PC-9 (cell line): ENCODE measurements around the gene ZFAND2B. TPM values are rescaled to one million over a fixed set of nuclear protein-coding genes. Genes with fewer than 3 reads are reported as not detected.

Source experiments
- BruUV-seq: library from RNA; stranded (reverse); fragments of 400-500 nt; replicated peaks from 2 replicates; lab custom pipeline; 2021; lab: Mats Ljungman, UMichigan
- CTCF ChIA-PET: fragments of 300-600 bp; sonication (Branson Sonifier 250); formaldehyde crosslinking; loops from one replicate; lab custom pipeline; 2022; ENCODE audit warnings: antibody characterized with exemption; lab: Charles Lee
- POLR2A ChIA-PET: fragments of 300-600 bp; sonication (Branson Sonifier 250); formaldehyde crosslinking; loops from one replicate; lab custom pipeline; 2022; ENCODE audit warnings: antibody characterized with exemption; ENCODE audit not compliant: unreplicated experiment; lab: Charles Lee
- DNase-seq, 2 experiments: peaks; one replicate each; pipeline versions ENCODE4 v3.0.0 to v3.0.0-alpha.2; 2015 to 2022; ENCODE audit warnings: mixed read lengths in 1 of 2
- H2AFZ ChIP-seq: fragments of 200-600 bp; sonication (generic); 2 replicates; pipeline ENCODE4 v1.8.1; 2017; ENCODE audit warnings: antibody characterized with exemption
- H3F3A ChIP-seq: fragments of 200-600 bp; sonication (generic); 2 replicates; pipeline ENCODE4 v1.8.1; 2017; ENCODE audit warnings: antibody characterized with exemption, mild to moderate bottlenecking, low read depth; ENCODE audit not compliant: insufficient read depth
- H3K27ac ChIP-seq: fragments of 200-600 bp; sonication (generic); 2 replicates; pipeline ENCODE4 v1.6.1; 2016; ENCODE audit warnings: mixed run types
- H3K27me3 ChIP-seq: fragments of 200-600 bp; sonication (generic); 2 replicates; pipeline ENCODE4 v1.6.1; 2016; ENCODE audit warnings: low read depth, mixed run types; ENCODE audit not compliant: insufficient read depth
- H3K36me3 ChIP-seq: fragments of 200-600 bp; sonication (generic); 2 replicates; pipeline ENCODE4 v1.6.1; 2016; ENCODE audit warnings: low read depth, mixed run types
- H3K4me1 ChIP-seq: fragments of 200-600 bp; sonication (generic); replicated peaks from 2 replicates; pipeline ENCODE4 v1.6.1; 2016; ENCODE audit warnings: mixed run types; ENCODE audit not compliant: insufficient read depth
- H3K4me2 ChIP-seq: fragments of 200-600 bp; sonication (generic); 2 replicates; pipeline ENCODE4 v1.6.1; 2017; ENCODE audit warnings: mixed run types
- H3K4me3 ChIP-seq: fragments of 200-600 bp; sonication (generic); 2 replicates; pipeline ENCODE4 v1.6.1; 2016; ENCODE audit warnings: mixed run types
- H3K79me2 ChIP-seq: fragments of 200-600 bp; sonication (generic); 2 replicates; pipeline ENCODE4 v1.6.1; 2017; ENCODE audit warnings: low read depth, mixed run types
- H3K9me2 ChIP-seq: fragments of 200-600 bp; sonication (generic); 2 replicates; pipeline ENCODE4 v1.8.1; 2017; ENCODE audit warnings: mild to moderate bottlenecking; ENCODE audit not compliant: insufficient read depth
- H3K9me3 ChIP-seq: fragments of 200-600 bp; sonication (generic); 2 replicates; pipeline ENCODE4 v1.8.1; 2016; ENCODE audit warnings: low read depth; ENCODE audit not compliant: insufficient read depth
- H4K20me1 ChIP-seq: fragments of 200-600 bp; sonication (generic); 2 replicates; pipeline ENCODE4 v1.8.1; 2017; ENCODE audit not compliant: insufficient read depth
- EZH2 ChIP-seq: fragments of 200-600 bp; sonication (generic); IDR thresholded peaks from 2 replicates; pipeline ENCODE4 v1.8.0; 2017; ENCODE audit warnings: antibody characterized with exemption, low read depth
- intact Hi-C: fragments of 100-400 bp; cut with micrococcal nuclease; formaldehyde crosslinking; loops from one replicate; pipeline ENCODE4 v1.10.0; 2022; ENCODE audit not compliant: unreplicated experiment
- total RNA-seq: library from RNA; stranded (reverse); gene quantifications from 2 replicates; pipeline ENCODE4 v1.2.3, GENCODE V29; 2021
- TF ChIP-seq, protein P1 (sequence below): fragments of 200-600 bp; sonication (generic); conservative IDR thresholded peaks from 2 replicates; pipeline ENCODE4 v1.6.1; 2017; ENCODE audit warnings: mixed run types, antibody characterized with exemption, mild to moderate bottlenecking, moderate library complexity

ZFAND2B gene
- total RNA-seq, 1 experiment from 2014 or later, result 24.6 TPM

DNA sequence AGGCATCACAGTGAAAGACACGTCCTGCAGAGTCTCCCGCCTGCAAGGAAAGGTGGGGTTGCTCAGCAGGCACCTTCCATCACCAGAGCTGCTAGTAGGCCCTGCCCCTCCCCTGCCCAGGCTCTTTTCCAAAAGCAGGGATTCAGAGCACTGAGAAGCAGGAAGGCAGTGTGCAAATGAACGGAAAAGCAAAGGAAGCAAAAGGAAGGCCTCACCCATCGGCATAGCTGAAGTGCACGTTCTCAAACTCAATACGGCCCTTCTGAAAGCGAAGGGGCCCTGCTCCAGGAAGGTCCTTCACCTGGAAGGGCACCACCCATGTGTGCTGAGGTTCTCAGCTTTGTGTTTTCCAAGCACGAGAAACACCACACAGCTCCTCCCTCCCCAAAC is 6.4 kb downstream of the ZFAND2B start:
- no peak for TF ChIP-seq EZH2
- TF ChIP-seq, protein P1, sequence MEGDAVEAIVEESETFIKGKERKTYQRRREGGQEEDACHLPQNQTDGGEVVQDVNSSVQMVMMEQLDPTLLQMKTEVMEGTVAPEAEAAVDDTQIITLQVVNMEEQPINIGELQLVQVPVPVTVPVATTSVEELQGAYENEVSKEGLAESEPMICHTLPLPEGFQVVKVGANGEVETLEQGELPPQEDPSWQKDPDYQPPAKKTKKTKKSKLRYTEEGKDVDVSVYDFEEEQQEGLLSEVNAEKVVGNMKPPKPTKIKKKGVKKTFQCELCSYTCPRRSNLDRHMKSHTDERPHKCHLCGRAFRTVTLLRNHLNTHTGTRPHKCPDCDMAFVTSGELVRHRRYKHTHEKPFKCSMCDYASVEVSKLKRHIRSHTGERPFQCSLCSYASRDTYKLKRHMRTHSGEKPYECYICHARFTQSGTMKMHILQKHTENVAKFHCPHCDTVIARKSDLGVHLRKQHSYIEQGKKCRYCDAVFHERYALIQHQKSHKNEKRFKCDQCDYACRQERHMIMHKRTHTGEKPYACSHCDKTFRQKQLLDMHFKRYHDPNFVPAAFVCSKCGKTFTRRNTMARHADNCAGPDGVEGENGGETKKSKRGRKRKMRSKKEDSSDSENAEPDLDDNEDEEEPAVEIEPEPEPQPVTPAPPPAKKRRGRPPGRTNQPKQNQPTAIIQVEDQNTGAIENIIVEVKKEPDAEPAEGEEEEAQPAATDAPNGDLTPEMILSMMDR, result no peak
- H3K79me2 ChIP-seq, result peaks cover 7% of the 10 kb centered on the region
- no peaks in the 10 kb centered on the region for H3K27me3 ChIP-seq
- ChIA-PET CTCF (no interaction called here), POLR2A (interaction anchor here (0.6 kb wide), 1 partner anchor 932 kb away, joined by 5 read pairs; no protein-coding TSS in a partner anchor)
- no peaks in the 10 kb centered on the region for H4K20me1 ChIP-seq
- no peak overlapping the region for H3K4me2 ChIP-seq
- H3K27ac ChIP-seq, result no peak overlapping the region
- intact Hi-C loops, result no loop called here
- no peaks in the 10 kb centered on the region for H3K36me3 ChIP-seq
- BruUV-seq, result no TSS peak
- peaks cover 1% of the 10 kb centered on the region; the same call in 1 of the 2 replicates for H3F3A ChIP-seq
- DNase-seq, result no peak
- peaks cover 16% of the 10 kb centered on the region for H3K4me1 ChIP-seq
- H3K4me3 ChIP-seq, result no peak overlapping the region
- no peaks in the 10 kb centered on the region for H3K9me2 ChIP-seq
- H2AFZ ChIP-seq, result no peak overlapping the region
- H3K9me3 ChIP-seq, result no peaks in the 10 kb centered on the region

DNA sequence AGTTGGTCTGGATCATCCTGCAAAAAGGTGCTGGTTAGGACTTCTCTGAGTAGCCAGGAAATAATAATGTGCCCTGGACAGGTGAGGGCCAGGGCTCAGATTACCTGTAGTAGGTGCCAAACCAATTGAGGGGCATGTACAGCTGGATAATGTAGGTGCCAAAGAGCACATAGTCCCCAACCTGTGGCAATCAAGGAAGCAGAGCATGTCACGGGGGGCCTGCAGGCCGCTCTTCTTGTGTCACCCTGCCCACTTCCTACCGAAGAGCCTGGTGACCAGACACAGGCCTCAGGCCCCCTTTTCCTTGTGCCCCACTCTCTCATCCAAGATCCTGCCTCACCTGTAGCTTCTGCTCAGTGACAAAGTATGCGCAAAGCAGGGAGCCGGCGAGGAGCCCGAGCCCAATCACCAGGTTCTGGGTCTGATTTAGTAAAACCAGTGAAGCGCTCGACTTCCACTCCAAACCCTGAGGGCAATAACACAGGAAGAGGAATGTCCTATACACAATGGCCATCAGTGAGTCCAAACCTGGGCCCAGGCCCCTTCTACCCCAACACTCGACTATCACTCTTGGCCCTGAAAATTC is 7.0 kb downstream of the ZFAND2B start:
- Histone ChIP-seq H3K4me2 (no peak overlapping the region), H3K9me3 (no peaks in the 10 kb centered on the region), H3F3A (peaks cover 7% of the 10 kb centered on the region; the same call in 1 of the 2 replicates), H3K36me3 (no peaks in the 10 kb centered on the region), H3K4me3 (no peak overlapping the region), H3K4me1 (peaks cover 13% of the 10 kb centered on the region), H3K27me3 (no peaks in the 10 kb centered on the region), H3K9me2 (no peaks in the 10 kb centered on the region), H4K20me1 (no peaks in the 10 kb centered on the region), H3K27ac (no peak overlapping the region), H3K79me2 (peaks cover 7% of the 10 kb centered on the region), H2AFZ (no peak overlapping the region)
- DNase-seq, result no peak
- intact Hi-C loops, result no loop called here
- TF ChIP-seq, protein P1, result no peak
- no peak for TF ChIP-seq EZH2
- POLR2A ChIA-PET, result no interaction called here
- no TSS peak for BruUV-seq
- CTCF ChIA-PET, result no interaction called here

DNA sequence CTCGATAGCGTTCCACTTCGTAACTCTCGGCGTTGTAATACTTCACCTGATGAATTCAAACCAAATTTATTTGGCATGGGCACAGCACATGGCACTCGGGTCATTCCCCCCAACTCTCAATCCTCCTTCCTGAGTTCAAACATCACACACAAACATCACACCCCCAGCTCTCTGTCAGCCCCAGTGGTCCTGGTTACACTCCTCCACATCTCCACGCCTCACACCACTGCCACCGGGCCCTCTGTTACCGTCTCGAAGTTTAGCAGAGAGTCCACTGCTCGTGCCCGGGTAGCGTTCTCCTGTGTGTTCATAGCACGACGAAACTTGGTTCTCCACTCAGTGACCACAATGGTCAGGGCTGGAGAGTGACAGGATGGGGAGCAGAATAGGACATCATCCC is 7.6 kb downstream of the ZFAND2B start:
- no peaks in the 10 kb centered on the region for H4K20me1 ChIP-seq
- H3K9me2 ChIP-seq, result no peaks in the 10 kb centered on the region
- intact Hi-C loops, result no loop called here
- no peak overlapping the region for H2AFZ ChIP-seq
- no peaks in the 10 kb centered on the region for H3K27me3 ChIP-seq
- ChIA-PET POLR2A (no interaction called here), CTCF (no interaction called here)
- H3K4me3 ChIP-seq, result no peak overlapping the region
- peaks cover 9% of the 10 kb centered on the region; the same call in 1 of the 2 replicates for H3F3A ChIP-seq
- H3K4me1 ChIP-seq, result peaks cover 13% of the 10 kb centered on the region
- peaks cover 7% of the 10 kb centered on the region for H3K79me2 ChIP-seq
- no TSS peak for BruUV-seq
- no peak for DNase-seq
- H3K4me2 ChIP-seq, result no peak overlapping the region
- H3K9me3 ChIP-seq, result no peaks in the 10 kb centered on the region
- no peak overlapping the region for H3K27ac ChIP-seq
- TF ChIP-seq, protein P1, result no peak
- TF ChIP-seq EZH2, result no peak
- no peaks in the 10 kb centered on the region for H3K36me3 ChIP-seq
